ENCODE results near the gene AVP.

- TF ChIP-seq POLR2AphosphoS5 (IDR thresholded peaks at IDR 0.05; ENCODE audit: insufficient read depth in 1 of 2, low read depth in 1 of 2) (no peak), CTCF (IDR thresholded peaks at IDR 0.05) (no peak)
Measured at GRCh38 chr20:3119044-3119443, 34.5 kb upstream of the AVP start.

All from vagina (tissue), 2 donors.